HepG2 (cell line): Measurements from ENCODE around the gene GLCE. TPM values are rescaled to one million over a fixed set of nuclear protein-coding genes. Genes with fewer than 3 reads are reported as not detected.

Experiments used
- ATF2 ChIP-seq: sonication (generic); formaldehyde crosslinking; IDR thresholded peaks from 2 replicates; pipeline ENCODE4 v1.4.0; 2020; ENCODE audit warnings: missing genetic modification reagents
- ATRX ChIP-seq: sonication (generic); formaldehyde crosslinking; IDR thresholded peaks from 2 replicates; pipeline ENCODE4 v1.4.0; 2020; ENCODE audit warnings: missing genetic modification reagents, borderline replicate concordance
- IRF2 ChIP-seq: IDR thresholded peaks from 2 replicates; pipeline ENCODE4 v1.6.1; 2018; ENCODE audit warnings: missing genetic modification reagents, missing compliant biosample characterization
- KDM3A ChIP-seq: IDR thresholded peaks from 2 replicates; pipeline ENCODE4 v1.6.1; 2018; ENCODE audit warnings: low read depth, missing compliant biosample characterization
- MIXL1 ChIP-seq: IDR thresholded peaks from 2 replicates; pipeline ENCODE4 v1.6.1; 2016
- NR2F1 ChIP-seq, 2 experiments: fragments of 450-650 bp in 1 of 2; formaldehyde crosslinking in 1 of 2; IDR thresholded peaks; 2 replicates each; pipeline versions ENCODE4 v1.5.0 to v1.6.1; 2016 to 2020; ENCODE audit warnings: mild to moderate bottlenecking in 1 of 2, missing compliant biosample characterization in 1 of 2, missing genetic modification reagents in 1 of 2, moderate library complexity in 1 of 2
- PRDM10 ChIP-seq: sonication (generic); formaldehyde crosslinking; IDR thresholded peaks from 2 replicates; pipeline ENCODE4 v1.4.0; 2020; ENCODE audit warnings: low read depth, missing genetic modification reagents
- SAP130 ChIP-seq: IDR thresholded peaks from 2 replicates; pipeline ENCODE4 v1.6.1; 2016; ENCODE audit warnings: low read depth
- SKIL ChIP-seq: sonication (generic); formaldehyde crosslinking; IDR thresholded peaks from 2 replicates; pipeline ENCODE4 v1.8.0; 2022; ENCODE audit warnings: missing genetic modification reagents, mild to moderate bottlenecking, moderate library complexity, borderline replicate concordance
- SMC3 ChIP-seq: IDR thresholded peaks from 2 replicates; pipeline ENCODE4 v1.6.1; 2011; ENCODE audit warnings: low read length, improper control_type of control experiment
- TBX2 ChIP-seq: sonication (generic); formaldehyde crosslinking; IDR thresholded peaks from 2 replicates; pipeline ENCODE4 v1.5.0; 2020; ENCODE audit warnings: missing genetic modification reagents, mild to moderate bottlenecking, borderline replicate concordance
- ZBTB43 ChIP-seq: sonication (generic); formaldehyde crosslinking; conservative IDR thresholded peaks from 2 replicates; pipeline ENCODE4 v1.4.0; 2020; ENCODE audit warnings: missing genetic modification reagents
- ZFY ChIP-seq: sonication (generic); formaldehyde crosslinking; IDR thresholded peaks from 2 replicates; pipeline ENCODE4 v1.4.0; 2020; ENCODE audit warnings: missing genetic modification reagents
- ZNF12 ChIP-seq: sonication (generic); formaldehyde crosslinking; IDR thresholded peaks from 2 replicates; pipeline ENCODE4 v1.5.0; 2020; ENCODE audit warnings: missing genetic modification reagents
- ZNF350 ChIP-seq: sonication (generic); formaldehyde crosslinking; IDR thresholded peaks from 2 replicates; pipeline ENCODE4 v1.4.0; 2020; ENCODE audit warnings: mild to moderate bottlenecking, low read depth, missing genetic modification reagents, borderline replicate concordance
- ZNF441 ChIP-seq: sonication (generic); formaldehyde crosslinking; IDR thresholded peaks from 2 replicates; pipeline ENCODE4 v1.7.0; 2021; ENCODE audit warnings: missing genetic modification reagents, borderline replicate concordance
- ZNF614 ChIP-seq: IDR thresholded peaks from 2 replicates; pipeline ENCODE4 v1.6.1; 2018; ENCODE audit warnings: missing biosample characterization, missing genetic modification reagents, inconsistent platforms, borderline replicate concordance
- ZNF710 ChIP-seq: sonication (generic); formaldehyde crosslinking; IDR thresholded peaks from 2 replicates; pipeline ENCODE4 v1.5.0; 2020; ENCODE audit warnings: mild to moderate bottlenecking, missing genetic modification reagents, borderline replicate concordance
- ZNF746 ChIP-seq: sonication (generic); formaldehyde crosslinking; IDR thresholded peaks from 2 replicates; pipeline ENCODE4 v1.8.0; 2022; ENCODE audit warnings: mild to moderate bottlenecking, missing genetic modification reagents
- polyA plus RNA-seq, 8 experiments: library from polyadenylated mRNA; depleted of rRNA in 3 of 8; stranded (reverse) in 7 of 8; unstranded in 1 of 8; fragments of >200 nt; fragmentation: Illumina TruSeq in 4 of 8; extraction: Trizol in 4 of 8; gene quantifications; 2 replicates each; pipeline versions ENCODE4 v1.2.1 to v1.2.3, GENCODE V29; 2011 to 2016; ENCODE audit warnings: low read depth in 4 of 8, missing spikeins in 1 of 8, mixed read lengths in 1 of 8; ENCODE audit not compliant: insufficient read depth in 1 of 8
- total RNA-seq, 5 experiments: library from RNA; depleted of rRNA; stranded (reverse); fragments of >200 nt; fragmentation: Illumina TruSeq; extraction: Trizol; gene quantifications; 2 replicates each; pipeline ENCODE4 v1.2.3, GENCODE V29; 2016; ENCODE audit warnings: low read depth in 1 of 5

GLCE gene
- total and polyA plus RNA-seq, 2 of the 13 experiments (the other 11 are each of a cell fraction or from before 2014, with no cell fraction given), result 12.9 to 23.4 TPM

GRCh38 chr15:69126054-69126469, 34.4 kb upstream of the GLCE start (continued):
- peak; percentile 88; the same call in 1 of the 2 replicates for TF ChIP-seq ZNF710 (CRISPR knock-in tag)
- TF ChIP-seq ZNF350 (CRISPR knock-in tag), result no peak; the same call in 1 of the 2 replicates
- peak; percentile 86 for TF ChIP-seq SAP130
- peak; percentile 66; the same call in 1 of the 2 replicates for TF ChIP-seq IRF2 (CRISPR knock-in tag)
- TF ChIP-seq ATRX, result no peak
- TF ChIP-seq ZNF12 (CRISPR knock-in tag), result peak; percentile 76; the same call in 1 of the 2 replicates
- TF ChIP-seq MIXL1, result peak; percentile 85
- 0 out of 2 replicates have a peak, but pooled peaks have one; percentile 51 for TF ChIP-seq KDM3A
- TF ChIP-seq TBX2 (CRISPR knock-in tag), result peak; percentile 79; the same call in 1 of the 2 replicates
- peak; percentile 51; the same call in 1 of the 2 replicates for TF ChIP-seq ZFY (CRISPR knock-in tag)
- peak; percentile 94 for TF ChIP-seq SKIL (CRISPR knock-in tag)
- TF ChIP-seq SMC3, result no peak
- TF ChIP-seq ZNF614 (CRISPR knock-in tag), result peak; percentile 91
- TF ChIP-seq ZNF746 (CRISPR knock-in tag), result peak; percentile 30; the same call in 1 of the 2 replicates
- peak; percentile 62; the same call in 1 of the 2 replicates for TF ChIP-seq ATF2 (CRISPR knock-in tag)
- TF ChIP-seq ZBTB43 (CRISPR knock-in tag), result 0 out of 2 replicates have a peak, but pooled peaks have one; percentile 63
- peak in 1 of 2 experiments; percentile 53; a peak in 1 of 4 replicates for TF ChIP-seq NR2F1 (CRISPR knock-in tag; IDR thresholded peaks at IDR 0.05)
- TF ChIP-seq ZNF441 (CRISPR knock-in tag), result peak; percentile 37; the same call in 1 of the 2 replicates
- 0 out of 2 replicates have a peak, but pooled peaks have one; percentile 30 for TF ChIP-seq PRDM10
